SIG-M5 (cell line): ENCODE results near the gene QPCT.
"Not testable (repeated sequence)": the region's sequence is repeated elsewhere in the genome, so short reads cannot be mapped to it uniquely, and the experiment has no call there.

Experiments
- DNase-seq: peaks from one replicate; lab custom pipeline; 2025; lab: John Stamatoyannopoulos, UW

QPCT gene

DNA sequence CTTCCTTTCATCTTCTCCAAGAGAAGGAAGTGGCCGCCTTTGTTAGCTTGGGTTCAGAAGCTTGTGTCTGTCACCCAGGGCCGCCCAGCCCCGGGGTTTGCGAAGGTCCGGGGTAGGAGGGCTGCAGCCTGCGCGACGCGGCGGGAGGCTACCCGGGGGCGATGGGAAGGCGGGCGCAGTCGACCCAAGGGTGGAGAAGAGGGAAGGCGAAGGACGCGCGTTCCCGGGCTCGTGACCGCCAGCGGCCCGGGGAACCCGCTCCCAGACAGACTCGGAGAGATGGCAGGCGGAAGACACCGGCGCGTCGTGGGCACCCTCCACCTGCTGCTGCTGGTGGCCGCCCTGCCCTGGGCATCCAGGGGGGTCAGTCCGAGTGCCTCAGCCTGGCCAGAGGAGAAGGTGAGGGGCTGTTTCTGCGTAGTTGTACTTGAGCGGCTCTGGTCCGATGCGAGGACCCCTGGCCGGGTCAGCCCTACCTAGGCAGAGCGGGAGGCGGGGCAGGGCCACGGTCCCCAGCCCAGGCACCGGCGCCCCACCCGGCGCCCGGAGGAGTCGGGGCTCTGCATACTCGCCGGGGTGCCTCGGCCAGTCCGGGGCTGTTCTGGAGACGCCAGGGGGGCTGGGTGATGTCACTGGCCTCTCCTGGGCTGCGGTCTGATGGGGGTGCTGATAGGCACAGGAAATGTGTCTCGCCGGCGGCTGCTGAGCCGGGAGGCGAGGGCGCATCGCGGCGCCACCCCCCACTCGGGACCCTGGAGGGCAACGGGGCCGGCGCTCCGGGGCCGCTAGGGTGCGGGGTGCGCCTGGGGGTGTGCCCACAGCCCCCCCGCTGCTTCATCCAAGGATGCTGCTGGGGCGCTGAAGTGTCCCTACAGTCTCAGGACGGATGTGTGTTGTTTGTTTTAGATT, at the start of gene QPCT:
TSS of gene QPCT (plus strand) at position 178 of the 909 bp plus-strand sequence. CDS start at position 280, 102 bp downstream.
- no peak for DNase-seq

DNA sequence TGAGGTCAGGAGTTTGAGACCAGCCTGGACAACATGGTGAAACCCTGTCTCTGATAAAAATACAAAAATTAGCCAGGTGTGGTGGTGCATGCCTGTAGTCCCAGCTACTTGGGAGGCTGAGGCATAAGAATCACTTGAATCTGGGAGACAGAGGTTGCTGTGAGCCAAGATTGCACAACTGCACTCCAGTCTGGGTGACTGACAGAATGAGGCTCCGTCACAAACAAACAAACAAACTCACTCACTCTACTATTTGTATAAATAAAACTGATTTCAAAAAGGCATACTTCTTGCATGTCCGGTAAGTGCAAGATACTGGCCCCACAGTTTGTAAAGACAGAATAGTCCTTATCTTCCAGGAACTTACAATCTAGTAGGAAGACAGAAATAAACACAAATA, 49.6 kb upstream of the QPCT start:
- DNase-seq, result not testable (repeated sequence)

DNA sequence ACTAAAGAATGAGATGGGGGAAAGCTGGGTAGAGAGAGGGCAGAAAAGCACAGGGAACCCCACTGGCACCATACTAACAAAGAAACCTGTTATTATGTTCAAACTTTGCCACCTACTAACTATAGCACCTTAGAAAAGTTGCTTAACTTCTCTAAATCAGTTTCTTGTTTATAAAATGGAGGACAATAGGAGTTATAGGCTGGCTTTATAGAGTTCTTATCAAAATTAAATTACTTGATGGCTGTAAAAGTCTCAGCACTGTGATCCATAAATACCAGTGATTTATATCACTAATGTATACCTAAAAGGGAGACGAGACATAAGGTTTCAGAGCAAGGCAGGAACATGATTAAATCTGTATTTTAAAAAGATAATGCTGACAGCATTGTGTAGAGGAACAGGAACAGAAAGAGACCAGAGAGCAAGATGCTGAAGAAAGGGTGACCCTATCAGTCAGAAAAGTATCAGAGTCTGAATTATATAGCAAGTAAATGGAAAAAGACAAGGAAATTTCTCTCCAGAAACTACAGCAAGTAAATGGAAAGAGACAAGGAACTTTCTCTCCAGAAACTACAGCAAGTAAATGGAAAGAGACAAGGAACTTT, 48.9 kb upstream of the QPCT start:
- DNase-seq, result no peak

DNA sequence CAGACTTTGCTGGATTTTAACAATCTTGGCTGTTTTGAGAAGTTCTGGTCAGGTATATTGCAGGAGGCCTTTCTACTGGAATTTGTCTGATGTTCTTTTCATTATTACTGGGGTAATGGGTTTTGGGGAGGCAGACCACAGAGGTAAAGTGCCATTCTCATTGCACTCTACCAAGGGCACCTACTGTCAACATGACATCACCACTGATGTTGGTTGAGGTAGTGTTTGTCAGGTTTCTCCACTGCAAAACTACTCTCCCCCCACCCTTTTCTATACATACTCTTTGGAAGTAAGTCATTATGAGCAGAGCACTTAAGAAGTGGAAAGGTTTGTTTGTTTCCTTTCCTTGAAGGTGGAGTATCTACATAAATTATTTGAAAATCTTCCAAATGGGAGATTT, 46.8 kb upstream of the QPCT start:
- no peak for DNase-seq

DNA sequence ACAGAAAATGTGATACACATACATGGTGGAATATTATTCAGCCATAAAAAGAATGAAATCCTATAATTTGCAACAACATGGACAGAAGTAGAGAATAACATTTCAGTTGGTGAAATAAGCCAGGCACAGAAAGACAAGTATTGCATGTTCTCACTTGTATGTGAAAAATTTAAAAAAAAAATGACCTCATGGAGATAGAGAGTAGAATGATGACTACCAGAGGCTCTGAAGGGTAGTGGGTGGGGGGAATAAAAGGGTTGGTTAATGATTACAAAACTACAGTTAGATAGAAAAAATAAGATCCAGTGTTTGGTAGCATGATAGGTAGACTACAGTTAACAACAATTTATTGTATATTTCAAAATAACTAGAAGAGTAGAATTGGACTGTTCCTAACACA, 44.3 kb upstream of the QPCT start:
- no peak for DNase-seq

DNA sequence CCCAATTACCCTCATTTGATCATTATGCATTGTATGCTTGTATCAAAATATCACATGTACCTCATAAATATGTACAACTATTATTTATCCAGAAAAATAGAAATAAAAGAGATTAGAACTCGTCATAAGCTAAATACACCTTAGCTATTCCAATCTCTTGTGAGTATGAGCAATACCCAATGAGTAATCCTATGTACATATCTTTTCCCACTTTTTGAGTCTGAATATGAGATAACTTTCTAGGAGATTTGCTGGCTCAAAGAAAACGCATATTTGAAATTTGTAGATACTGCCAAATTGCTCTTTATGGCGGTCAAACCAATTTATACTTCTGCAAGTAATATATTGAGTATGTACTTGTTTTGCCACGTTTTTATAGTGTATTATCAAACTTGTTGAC, 43.9 kb upstream of the QPCT start:
- DNase-seq, result no peak

DNA sequence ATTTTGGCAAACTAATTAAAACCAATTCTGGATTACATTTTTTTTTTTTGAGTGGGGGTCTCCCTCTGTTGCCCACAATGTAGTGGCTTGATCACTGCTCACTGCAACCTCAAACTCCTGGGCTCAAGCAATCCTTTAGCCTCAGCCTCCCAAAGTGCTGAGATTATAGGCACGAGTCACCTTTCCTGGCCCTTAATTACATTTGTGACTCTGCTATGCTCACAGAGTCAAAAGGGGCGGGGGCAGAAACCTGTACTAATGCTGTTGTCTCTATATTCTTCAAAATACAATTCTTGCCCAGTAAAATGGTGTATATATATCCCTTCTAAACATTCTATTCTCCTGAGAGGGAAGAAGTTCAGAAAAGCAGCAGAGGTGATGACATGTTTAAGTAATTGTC, 43.0 kb upstream of the QPCT start:
- DNase-seq, result no peak

DNA sequence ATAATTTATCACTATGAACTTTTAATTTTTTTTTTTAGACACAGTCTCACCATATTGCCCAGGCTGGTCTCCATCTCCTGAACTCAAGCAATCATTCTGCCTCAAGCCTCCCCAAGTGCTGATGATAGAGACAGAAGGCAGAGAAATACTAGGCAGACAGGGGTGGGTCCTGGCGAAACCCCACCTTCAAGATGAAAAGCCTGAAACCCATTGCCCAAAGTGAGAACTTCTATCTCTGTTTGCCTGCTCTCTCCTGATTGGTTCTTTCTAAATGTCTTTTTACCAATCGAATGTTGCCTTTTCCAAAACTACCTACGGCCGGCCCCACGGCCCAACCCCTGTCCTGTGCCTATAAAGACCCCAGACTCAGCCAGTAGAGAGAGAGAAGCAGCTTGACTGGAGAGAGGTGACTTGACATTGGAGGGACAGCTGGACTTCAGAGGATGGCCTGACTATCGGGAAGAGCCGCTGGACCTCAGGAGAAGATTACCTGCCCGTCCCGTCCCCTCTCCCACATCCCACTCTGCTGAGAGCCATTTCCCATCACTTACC, 41.7 kb upstream of the QPCT start:
- DNase-seq, result no peak

DNA sequence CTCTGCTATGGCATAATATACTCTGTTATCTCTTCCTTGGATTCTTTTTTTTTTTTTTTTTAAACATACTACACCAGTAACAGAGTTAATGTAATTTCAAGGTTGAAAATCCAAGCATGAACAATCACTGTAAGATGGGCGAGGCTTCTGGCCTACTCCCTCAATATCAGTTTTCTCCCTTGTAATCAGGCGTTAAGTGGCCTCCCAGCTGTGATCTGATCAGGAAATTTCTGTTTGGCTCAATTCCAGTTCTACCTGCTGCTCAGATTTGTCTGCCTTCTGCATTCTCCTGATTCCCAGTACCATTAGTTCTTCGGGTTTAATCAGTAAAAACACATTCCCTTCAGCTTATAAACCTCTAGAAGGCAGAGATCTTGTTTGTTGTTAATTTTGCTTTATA, 38.4 kb upstream of the QPCT start:
- DNase-seq, result no peak

DNA sequence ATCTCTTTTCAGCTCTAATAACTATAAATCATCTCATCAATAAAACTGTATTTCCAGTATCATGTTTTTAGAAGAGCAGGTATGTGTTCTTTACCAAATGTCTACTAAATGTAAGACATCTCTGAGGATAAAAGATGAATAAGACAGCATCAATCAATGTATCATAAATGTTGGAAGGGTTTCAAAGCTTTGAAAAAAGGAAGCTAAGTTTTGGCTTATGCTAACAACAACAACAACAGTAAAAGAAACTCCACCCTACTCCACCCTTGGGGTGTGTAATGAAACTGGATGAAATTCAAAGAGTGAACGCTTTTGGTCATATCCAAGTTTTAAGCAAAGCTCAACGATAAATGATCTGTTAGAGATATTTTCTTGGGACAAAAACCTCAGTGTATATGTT, 36.9 kb upstream of the QPCT start:
- no peak for DNase-seq

DNA sequence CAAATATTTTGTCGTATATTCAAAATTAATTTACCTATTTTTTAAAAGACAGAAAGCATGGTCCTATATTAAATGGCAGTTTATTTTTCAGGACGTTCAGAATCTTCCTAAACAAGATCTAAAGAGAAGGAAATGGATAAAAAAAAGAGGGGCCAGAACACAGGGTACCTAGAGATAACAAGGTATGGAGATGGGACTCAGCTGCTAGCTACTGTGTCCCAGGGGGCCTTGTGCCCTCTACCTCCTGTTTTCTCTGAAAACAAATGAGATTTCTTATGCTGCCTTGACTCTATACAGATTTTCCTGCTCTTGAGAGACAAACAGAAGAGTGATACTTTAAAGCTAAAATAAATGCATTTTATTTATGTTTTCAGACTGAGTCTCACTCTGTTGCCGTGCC, 29.1 kb upstream of the QPCT start:
- no peak for DNase-seq

DNA sequence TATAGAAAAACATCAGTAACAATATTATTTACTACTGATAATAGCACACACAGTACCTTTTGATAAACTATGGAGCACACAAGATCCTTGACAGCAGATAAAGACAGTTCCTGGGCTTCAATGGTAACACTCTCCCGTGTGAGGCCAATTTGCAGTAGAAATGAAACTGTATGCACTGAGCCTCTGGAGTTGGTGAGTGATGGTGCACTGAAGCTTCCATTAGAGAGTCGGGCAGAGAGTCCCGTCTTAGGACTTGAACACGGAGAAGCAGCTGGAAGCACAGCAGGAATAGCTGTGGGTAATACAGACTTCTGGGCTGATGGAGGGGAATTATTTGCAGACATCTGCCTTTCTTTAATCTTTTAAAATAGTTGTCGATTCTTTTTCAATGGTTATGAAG, 28.2 kb upstream of the QPCT start:
- DNase-seq, result no peak

DNA sequence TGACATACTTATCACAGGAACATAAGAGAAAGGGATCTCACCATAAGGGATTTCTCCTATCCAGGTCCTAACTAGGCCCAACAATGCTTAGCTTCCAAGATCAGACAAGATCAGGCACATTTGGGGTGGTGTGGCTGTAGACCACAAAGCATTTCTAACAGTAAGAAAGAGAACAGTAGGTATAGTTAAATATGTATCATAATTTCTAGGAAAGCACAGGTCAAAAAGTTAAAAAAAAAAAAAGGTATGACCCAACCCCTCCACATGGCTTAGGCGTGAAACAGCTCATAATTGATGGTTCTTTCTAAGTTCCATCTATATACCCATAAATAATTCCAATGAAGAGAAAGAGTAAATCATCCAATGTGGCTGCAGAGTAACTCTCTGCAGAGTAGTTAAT, 26.7 kb upstream of the QPCT start:
- no peak for DNase-seq

DNA sequence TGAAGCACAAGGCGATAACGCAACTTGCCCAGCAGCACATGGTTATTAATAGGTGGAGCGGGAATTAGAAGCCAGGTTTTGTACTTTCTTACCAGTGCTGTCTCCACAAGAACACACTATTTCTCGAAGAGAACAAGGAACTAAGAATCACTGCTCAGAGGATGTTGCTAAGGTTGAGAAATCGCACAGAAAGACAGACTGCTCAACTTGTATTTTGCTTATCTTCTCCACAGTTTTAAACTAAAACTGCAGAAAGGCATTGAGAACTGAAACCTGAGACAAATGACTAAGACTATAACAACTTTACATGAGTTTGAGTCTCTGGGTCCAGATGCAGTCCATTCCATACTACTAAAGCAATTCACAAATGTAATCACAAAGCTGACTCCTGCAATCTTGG, 26.0 kb upstream of the QPCT start:
- no peak for DNase-seq

DNA sequence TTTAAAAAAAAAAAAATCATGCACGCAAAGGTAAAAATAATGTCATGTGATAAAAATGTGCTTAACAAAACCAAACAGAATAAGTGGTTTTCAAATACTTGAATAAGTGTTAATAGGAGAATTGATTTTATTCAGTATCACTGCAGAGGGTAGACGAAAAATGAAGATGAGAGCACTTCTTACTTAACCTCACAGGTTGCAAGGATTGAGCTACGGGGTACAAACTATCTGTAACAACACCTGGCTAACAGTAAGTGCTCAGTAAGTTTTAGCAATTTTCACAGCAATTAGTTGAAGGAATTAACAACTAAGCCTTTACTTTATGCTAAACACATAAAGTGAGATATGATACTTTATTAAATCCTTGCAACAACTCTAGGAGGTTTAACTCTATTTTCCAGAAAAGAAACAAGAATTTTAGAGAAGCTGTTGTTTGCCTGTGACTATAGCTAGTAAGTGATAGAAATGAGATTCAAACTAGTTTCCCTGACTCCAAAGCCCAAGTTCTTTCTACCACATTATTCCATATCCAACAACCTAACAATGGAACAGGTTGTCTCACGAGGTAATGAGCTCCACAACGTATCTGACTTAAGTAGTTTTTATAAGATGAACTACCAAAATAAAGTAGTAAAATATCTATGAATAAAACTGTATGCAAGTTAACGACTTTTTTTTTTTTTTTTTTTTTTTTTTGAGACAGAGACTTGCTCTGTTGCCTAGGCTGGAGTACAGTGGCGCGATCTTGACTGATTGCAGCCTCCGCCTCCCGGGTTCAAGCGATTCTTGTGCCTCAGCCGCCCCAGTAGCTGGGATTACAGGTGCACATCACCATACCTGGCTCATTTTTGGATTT, 24.4 kb upstream of the QPCT start:
- no peak for DNase-seq

DNA sequence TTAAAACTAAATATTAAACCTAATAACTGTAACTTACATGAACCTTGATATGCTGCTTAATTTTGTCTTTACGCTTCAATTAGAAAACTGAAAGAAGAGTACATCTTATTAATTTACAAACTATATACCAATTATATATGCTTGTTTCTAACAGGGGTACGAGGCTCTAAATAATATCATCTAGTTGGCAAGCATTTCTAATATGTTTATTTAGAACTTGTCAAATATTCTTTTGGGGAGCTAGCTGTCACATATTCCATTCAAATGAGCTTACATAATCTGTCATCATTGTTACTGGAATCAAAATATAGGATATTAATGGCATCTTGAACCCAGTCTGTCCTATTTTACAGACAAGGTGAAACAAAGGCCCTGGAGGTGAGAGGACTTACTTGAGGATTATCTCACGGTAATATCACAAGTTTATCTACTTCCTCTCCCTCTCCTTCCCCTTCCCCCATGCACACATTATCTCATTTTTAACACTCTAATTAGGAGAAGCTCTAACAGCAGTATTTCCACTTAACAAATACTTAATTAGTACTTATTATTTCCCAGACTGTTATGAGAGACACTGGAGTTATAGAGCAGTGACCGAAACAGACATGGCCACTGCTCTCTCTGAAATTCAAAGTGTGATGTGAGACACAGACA, 23.3 kb upstream of the QPCT start:
- no peak for DNase-seq

DNA sequence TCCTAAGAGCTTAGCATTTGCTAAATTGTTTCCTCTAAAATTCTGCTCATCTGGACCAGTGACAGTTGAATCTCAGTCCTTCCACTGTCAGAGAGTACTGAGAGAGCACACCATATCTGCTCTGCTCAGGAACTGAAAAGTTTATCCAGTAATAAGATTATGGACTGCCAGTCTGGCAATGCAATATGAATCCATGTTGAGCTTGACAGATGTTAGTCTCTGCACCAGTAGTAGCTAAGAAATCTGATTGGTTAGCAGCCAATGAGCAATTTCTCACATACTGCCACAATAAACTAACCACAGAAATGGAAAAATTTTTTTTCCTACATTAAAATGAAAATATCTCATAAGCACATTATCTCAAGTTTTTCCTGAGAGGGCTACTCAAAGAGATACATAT, 22.1 kb upstream of the QPCT start:
- no peak for DNase-seq

DNA sequence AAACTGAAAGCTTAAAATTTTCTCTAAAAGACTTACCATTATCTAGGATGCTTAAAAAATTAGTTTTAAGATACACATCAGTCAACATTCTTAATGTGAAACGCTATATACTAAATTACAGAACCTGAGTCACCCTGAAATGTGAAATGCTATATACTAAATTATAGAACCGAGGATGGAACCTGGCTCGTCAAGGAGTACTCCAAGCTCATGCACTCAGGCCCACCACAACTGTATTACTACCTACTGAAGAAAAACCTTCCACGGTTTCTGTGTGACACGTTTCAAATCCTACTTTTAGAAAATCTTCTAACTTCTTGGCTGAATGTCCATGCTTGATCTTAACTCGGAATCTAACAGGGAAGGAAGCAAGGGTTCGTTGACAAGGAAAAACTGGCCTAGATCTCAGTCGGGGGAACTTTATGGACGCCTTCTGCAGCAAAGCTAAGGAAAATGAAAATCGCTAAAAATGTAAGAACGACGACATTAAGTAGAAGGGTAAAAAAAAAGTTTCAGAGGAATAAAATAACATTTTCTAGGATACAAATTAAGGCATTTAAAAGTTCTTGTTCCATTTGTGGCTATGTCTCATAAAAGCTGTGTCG, 21.2 kb upstream of the QPCT start:
- no peak for DNase-seq

DNA sequence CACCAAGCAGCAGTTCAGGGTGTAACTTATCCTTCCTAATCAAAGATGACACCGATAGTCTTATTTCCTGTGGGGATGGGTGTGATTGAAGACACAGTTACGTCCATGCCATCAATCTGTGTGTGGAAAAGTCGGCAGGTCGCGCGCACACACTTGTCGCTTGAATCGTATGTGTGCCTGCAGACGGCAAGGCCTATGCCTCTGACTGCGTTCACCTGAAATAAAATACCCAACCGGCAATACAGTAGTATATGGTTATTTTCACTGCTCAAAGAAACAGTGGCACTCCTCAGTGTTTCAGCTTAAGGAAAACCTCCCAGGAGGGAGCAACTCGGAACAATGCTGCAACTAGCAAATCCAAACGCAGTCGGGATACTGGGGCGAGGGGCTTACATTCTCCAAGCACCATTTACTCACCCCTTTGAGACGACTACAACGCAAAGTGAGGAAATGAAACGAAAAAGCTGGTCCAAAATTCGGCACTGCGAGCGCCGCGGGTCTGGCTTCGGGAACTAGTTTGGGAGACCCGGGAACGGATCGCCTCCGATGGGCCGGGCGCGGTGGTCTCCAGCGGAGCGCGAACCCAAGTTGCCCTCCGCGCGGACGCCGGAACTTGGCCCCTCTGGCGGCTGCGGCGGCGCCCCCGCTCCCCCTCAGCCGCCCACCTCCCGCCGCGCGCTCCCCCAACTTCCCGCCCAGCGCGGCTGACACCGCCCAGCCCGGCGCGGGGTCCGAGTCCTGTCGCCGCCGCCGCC, 20.5 kb upstream of the QPCT start:
- DNase-seq, result no peak

DNA sequence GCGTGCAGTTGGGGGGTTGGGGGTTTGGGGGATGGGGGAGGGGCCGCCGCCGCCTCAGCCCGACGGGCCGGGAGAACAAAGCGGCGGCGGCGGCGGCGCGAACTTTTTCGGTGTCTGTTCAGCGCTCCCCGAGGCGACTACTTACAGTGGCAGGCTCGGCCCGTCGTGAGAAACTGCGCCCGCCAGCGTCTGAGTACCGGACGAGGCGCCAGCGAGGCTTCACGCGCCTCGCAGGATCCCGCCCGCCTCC, 20.0 kb upstream of the QPCT start:
- no peak for DNase-seq
